Measurements from ENCODE around the gene GOLGA6L10. TPM values are rescaled to one million over a fixed set of nuclear protein-coding genes. Genes with fewer than 3 reads are reported as not detected.
"Not testable (repeated sequence)": the region's sequence is repeated elsewhere in the genome, so short reads cannot be mapped to it uniquely, and the experiment has no call there.

Gene GOLGA6L10
- total and polyA plus RNA-seq, 12 donors = 0.14 to 4.4 (median 0.99) TPM

DNA sequence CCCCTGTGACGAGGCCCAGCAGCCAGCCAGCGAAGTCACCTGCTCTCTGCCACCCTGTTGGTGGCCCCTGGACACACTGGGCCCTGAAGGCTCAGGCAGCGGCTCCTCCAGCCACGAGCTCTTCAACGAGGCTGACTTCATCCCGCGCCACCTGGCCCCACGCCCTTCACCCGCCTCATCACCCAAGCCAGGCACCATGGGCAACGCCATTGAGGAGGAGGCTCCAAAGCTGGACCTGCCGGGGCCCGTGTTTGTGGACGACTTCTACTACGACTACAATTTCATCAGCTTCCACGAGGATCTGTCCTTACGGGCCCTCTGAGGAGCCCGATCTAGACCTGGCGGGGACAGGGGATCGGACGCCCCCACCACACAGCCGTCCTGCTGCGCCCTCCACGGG lies 22.4 kb downstream of the GOLGA6L10 start:
- DNase-seq; H3K4me3 ChIP-seq; H3K36me3 ChIP-seq (replicated peaks in 1 of 2); H3K9me3 ChIP-seq (replicated peaks in 1 of 3); H3K27ac ChIP-seq; H3K4me1 ChIP-seq (replicated peaks in 1 of 2); H3K27me3 ChIP-seq; intact Hi-C loops (cut with DNase I): not testable (repeated sequence)
- WGBS, 4 donors = 77 to 87% (median 86%) methylated on average over 11 to 21 of the region's 23 CpGs

DNA sequence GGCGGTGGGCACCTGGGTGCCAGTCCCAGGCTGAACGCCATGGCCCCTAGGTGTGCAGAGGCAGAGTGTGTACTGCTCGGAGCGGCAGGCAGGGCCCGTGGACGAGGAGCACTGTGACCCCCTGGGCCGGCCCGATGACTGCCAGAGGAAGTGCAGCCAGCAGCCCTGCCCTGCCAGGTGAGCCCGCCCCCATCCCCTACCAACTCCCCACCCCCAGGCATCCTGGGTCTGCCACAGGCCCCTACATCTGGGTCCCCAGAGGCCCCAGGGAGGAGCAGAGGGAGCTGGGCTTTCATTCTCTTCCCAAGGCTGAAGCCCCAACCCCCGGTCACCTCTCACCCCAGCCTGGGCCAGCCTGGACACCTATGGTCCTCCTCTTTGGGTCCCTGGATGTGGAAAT lies 23.6 kb downstream of the GOLGA6L10 start:
- H3K36me3 ChIP-seq (replicated peaks in 1 of 2); DNase-seq; H3K4me1 ChIP-seq (replicated peaks in 1 of 2); H3K9me3 ChIP-seq (replicated peaks in 1 of 3); H3K27ac ChIP-seq; intact Hi-C loops (cut with DNase I); H3K27me3 ChIP-seq; H3K4me3 ChIP-seq: not testable (repeated sequence)
- WGBS, 4 donors = 82 to 94% (median 93%) methylated on average over 3 to 6 of the region's 10 CpGs; no CpG with 5 or more reads in 1 of the 4 donors

DNA sequence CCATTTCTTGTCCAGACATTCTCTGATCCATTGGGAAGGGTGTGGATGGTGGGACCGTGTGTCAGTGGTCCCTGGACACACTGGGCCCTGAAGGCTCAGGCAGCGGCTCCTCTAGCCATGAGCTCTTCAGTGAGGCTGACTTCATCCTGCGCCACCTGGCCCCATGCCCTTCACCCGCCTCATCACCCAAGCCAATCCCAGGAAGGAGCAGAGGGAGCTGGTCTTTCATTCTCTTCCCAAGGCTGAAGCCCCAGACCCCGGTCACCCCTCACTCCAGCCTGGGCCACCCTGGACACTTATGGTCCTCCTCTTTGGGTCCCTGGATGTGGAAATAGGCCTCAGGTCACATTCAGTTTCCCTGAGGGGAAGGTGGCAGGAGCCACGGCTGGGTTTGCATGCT lies 24.4 kb downstream of the GOLGA6L10 start:
- H3K4me3 ChIP-seq; H3K9me3 ChIP-seq (replicated peaks in 1 of 3); H3K4me1 ChIP-seq (replicated peaks in 1 of 2); intact Hi-C loops (cut with DNase I); H3K36me3 ChIP-seq (replicated peaks in 1 of 2); H3K27ac ChIP-seq; DNase-seq; H3K27me3 ChIP-seq: not testable (repeated sequence)
- 75 to 90% (median 82%) methylated on average over 2 to 6 of the region's 6 CpGs for WGBS, 4 donors

GRCh38 chr15:82322488-82322887 lies 26.8 kb downstream of the GOLGA6L10 start:
- H3K27me3 ChIP-seq; H3K27ac ChIP-seq; H3K4me1 ChIP-seq (replicated peaks in 1 of 2); H3K9me3 ChIP-seq (replicated peaks in 1 of 3); DNase-seq; H3K36me3 ChIP-seq (replicated peaks in 1 of 2); H3K4me3 ChIP-seq; intact Hi-C loops (cut with DNase I): not testable (repeated sequence)
- 67 to 100% methylated on average over 1 to 4 of the region's 10 CpGs; no CpG with 5 or more reads in 2 of the 4 donors for WGBS, 4 donors

GRCh38 chr15:82320861-82321260 lies 28.4 kb downstream of the GOLGA6L10 start:
- not testable (repeated sequence) for DNase-seq

DNA sequence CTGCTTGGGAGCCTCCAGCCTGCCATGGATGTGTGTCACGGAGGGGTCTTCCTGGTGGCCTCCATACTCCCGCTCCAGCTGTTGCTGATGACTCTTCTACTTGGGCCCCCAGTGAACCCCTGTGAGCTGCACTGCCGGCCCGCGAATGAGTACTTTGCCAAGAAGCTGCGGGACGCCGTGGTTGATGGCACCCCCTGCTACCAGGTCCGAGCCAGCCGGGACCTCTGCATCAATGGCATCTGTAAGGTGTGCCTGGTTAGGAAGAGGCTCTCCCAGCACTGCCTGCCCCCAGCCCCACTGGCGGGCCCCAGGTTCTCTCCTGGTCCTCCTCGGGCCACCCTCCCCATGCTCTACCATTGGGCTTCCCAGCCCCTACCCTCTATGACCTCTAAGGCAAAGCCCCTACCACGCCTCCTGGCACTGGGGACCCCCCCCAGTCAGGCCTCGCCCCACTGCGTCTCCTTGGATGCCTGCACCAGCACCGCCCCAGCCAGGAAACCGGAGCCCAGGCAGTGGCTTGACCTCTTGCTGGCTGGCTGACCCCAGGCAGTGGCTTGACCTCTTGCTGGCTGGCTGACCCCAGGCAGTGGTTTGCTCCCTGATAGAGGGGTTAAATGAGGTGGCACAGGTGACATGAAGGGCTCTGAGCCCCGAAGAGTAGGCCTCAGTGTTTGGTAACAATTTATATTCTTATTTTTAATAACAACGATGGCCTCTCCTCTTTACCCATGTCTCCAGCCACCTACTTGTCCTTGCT lies 29.6 kb downstream of the GOLGA6L10 start:
- DNase-seq; H3K4me1 ChIP-seq (replicated peaks in 1 of 2); H3K36me3 ChIP-seq (replicated peaks in 1 of 2); H3K9me3 ChIP-seq (replicated peaks in 1 of 3); H3K27me3 ChIP-seq; H3K27ac ChIP-seq; intact Hi-C loops (cut with DNase I); H3K4me3 ChIP-seq: not testable (repeated sequence)
- 67 to 93% (median 89%) methylated on average over 4 to 15 of the region's 19 CpGs for WGBS, 4 donors

More at GRCh38 chr15:82320861-82321260, 28.4 kb downstream of the GOLGA6L10 start:
- H3K4me1 ChIP-seq (replicated peaks in 1 of 2); H3K27ac ChIP-seq; H3K4me3 ChIP-seq; intact Hi-C loops (cut with DNase I); H3K36me3 ChIP-seq (replicated peaks in 1 of 2); H3K27me3 ChIP-seq; H3K9me3 ChIP-seq (replicated peaks in 1 of 3): not testable (repeated sequence)
- WGBS, 4 donors = 65 to 70% methylated on average over 3 of the region's 6 CpGs; no CpG with 5 or more reads in 2 of the 4 donors

GRCh38 chr15:82318281-82318680 lies 31.0 kb downstream of the GOLGA6L10 start:
- H3K27ac ChIP-seq; H3K4me1 ChIP-seq (replicated peaks in 1 of 2); H3K4me3 ChIP-seq; H3K9me3 ChIP-seq (replicated peaks in 1 of 3); DNase-seq; H3K27me3 ChIP-seq; intact Hi-C loops (cut with DNase I); H3K36me3 ChIP-seq (replicated peaks in 1 of 2): not testable (repeated sequence)
- WGBS, 4 donors = 85 to 93% (median 91%) methylated on average over 5 to 8 of the region's 8 CpGs

DNA sequence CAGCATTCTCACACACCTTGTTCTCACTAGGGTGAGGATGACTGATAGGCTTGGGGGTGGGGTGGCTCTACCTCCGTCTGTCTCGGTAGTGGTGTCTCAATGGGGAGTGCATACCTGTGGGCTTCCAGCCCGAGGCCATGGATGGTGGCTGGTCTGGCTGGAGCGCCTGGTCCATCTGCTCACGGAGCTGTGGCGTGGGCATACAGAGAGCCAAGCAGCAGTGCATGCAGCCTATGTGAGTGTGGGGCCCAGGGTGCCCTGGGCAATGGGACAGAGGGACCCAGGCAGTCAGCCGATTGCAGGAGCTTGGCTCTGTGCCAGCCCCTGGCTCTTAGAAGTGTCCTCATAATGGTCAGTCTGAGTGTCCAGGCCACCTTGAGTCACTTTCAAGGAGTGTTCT lies 31.8 kb downstream of the GOLGA6L10 start:
- H3K9me3 ChIP-seq (replicated peaks in 1 of 3); H3K27ac ChIP-seq; intact Hi-C loops (cut with DNase I); DNase-seq; H3K4me3 ChIP-seq; H3K27me3 ChIP-seq; H3K36me3 ChIP-seq (replicated peaks in 1 of 2); H3K4me1 ChIP-seq (replicated peaks in 1 of 2): not testable (repeated sequence)
- WGBS, 4 donors = 73 to 78% methylated on average over 7 of the region's 7 CpGs; no CpG with 5 or more reads in 2 of the 4 donors
